ENCODE data around the gene UTP4. TPM values are rescaled to one million over a fixed set of nuclear protein-coding genes. Genes with fewer than 3 reads are reported as not detected.
A peak's percentile ranks its signal among the peaks of the same experiment; 100 is the strongest.

Gene UTP4
- total RNA-seq, 1 experiment from 2014 or later = 31.6 TPM

GRCh38 chr16:69093974-69094373 lies 38.5 kb upstream of the UTP4 start:
- Histone ChIP-seq H3K79me2 (ENCODE audit: low read length) (no peaks in the 10 kb centered on the region), H3K9me3 (ENCODE audit: low read length) (no peaks in the 10 kb centered on the region), H3K4me3 (ENCODE audit: low read length) (no peak overlapping the region), H3K27ac (ENCODE audit: low read length) (no peak overlapping the region), H3K27me3 (ENCODE audit: low read length) (no peaks in the 10 kb centered on the region), H3K9me2 (replicated peaks; ENCODE audit: insufficient read depth, low read length) (no peaks in the 10 kb centered on the region), H3K9ac (ENCODE audit: low read length) (no peak overlapping the region), H3K36me3 (ENCODE audit: insufficient read depth, low read length) (no peaks in the 10 kb centered on the region), H3K4me2 (ENCODE audit: low read depth, low read length, poor library complexity, severe bottlenecking) (no peak overlapping the region), H2AFZ (ENCODE audit: low read length) (no peak overlapping the region), H4K20me1 (ENCODE audit: insufficient read depth, low read depth, low read length) (no peaks in the 10 kb centered on the region), H3K4me1 (ENCODE audit: low read length) (no peaks in the 10 kb centered on the region)
- peak; percentile 34 for DNase-seq

GRCh38 chr16:69094501-69094900 lies 37.9 kb upstream of the UTP4 start:
- H4K20me1 ChIP-seq (ENCODE audit: insufficient read depth, low read depth, low read length) = no peaks in the 10 kb centered on the region
- no peak overlapping the region for H2AFZ ChIP-seq (ENCODE audit: low read length)
- no peak overlapping the region for H3K4me2 ChIP-seq (ENCODE audit: low read depth, low read length, poor library complexity, severe bottlenecking)
- H3K4me3 ChIP-seq (ENCODE audit: low read length) = no peak overlapping the region
- no peaks in the 10 kb centered on the region for H3K36me3 ChIP-seq (ENCODE audit: insufficient read depth, low read length)
- no peak overlapping the region for H3K27ac ChIP-seq (ENCODE audit: low read length)
- H3K27me3 ChIP-seq (ENCODE audit: low read length) = no peaks in the 10 kb centered on the region
- H3K9ac ChIP-seq (ENCODE audit: low read length) = no peak overlapping the region
- H3K79me2 ChIP-seq (ENCODE audit: low read length) = no peaks in the 10 kb centered on the region
- peak; percentile 34 for DNase-seq
- no peaks in the 10 kb centered on the region for H3K9me3 ChIP-seq (ENCODE audit: low read length)
- H3K4me1 ChIP-seq (ENCODE audit: low read length) = no peaks in the 10 kb centered on the region
- H3K9me2 ChIP-seq (replicated peaks; ENCODE audit: insufficient read depth, low read length) = no peaks in the 10 kb centered on the region

GRCh38 chr16:69095193-69095592 lies 37.3 kb upstream of the UTP4 start:
- Histone ChIP-seq H3K27ac (ENCODE audit: low read length) (no peak overlapping the region), H3K4me2 (ENCODE audit: low read depth, low read length, poor library complexity, severe bottlenecking) (no peak overlapping the region), H3K27me3 (ENCODE audit: low read length) (no peaks in the 10 kb centered on the region), H3K36me3 (ENCODE audit: insufficient read depth, low read length) (no peaks in the 10 kb centered on the region), H3K79me2 (ENCODE audit: low read length) (no peaks in the 10 kb centered on the region), H3K9me3 (ENCODE audit: low read length) (no peaks in the 10 kb centered on the region), H3K4me1 (ENCODE audit: low read length) (no peaks in the 10 kb centered on the region), H3K9ac (ENCODE audit: low read length) (no peak overlapping the region), H3K9me2 (replicated peaks; ENCODE audit: insufficient read depth, low read length) (no peaks in the 10 kb centered on the region), H2AFZ (ENCODE audit: low read length) (no peak overlapping the region), H4K20me1 (ENCODE audit: insufficient read depth, low read depth, low read length) (no peaks in the 10 kb centered on the region), H3K4me3 (ENCODE audit: low read length) (no peak overlapping the region)
- no peak for DNase-seq

GRCh38 chr16:69100071-69100691 lies 32.3 kb upstream of the UTP4 start:
- H2AFZ ChIP-seq (ENCODE audit: low read length) = no peak overlapping the region
- H3K9ac ChIP-seq (ENCODE audit: low read length) = no peak overlapping the region
- H3K9me3 ChIP-seq (ENCODE audit: low read length) = no peaks in the 10 kb centered on the region
- H4K20me1 ChIP-seq (ENCODE audit: insufficient read depth, low read depth, low read length) = no peaks in the 10 kb centered on the region; the same call in 1 of the 2 replicates
- no peak overlapping the region for H3K27ac ChIP-seq (ENCODE audit: low read length)
- DNase-seq = no peak
- no peak overlapping the region for H3K4me2 ChIP-seq (ENCODE audit: low read depth, low read length, poor library complexity, severe bottlenecking)
- H3K36me3 ChIP-seq (ENCODE audit: insufficient read depth, low read length) = no peaks in the 10 kb centered on the region
- no peak overlapping the region for H3K4me3 ChIP-seq (ENCODE audit: low read length)
- H3K79me2 ChIP-seq (ENCODE audit: low read length) = no peaks in the 10 kb centered on the region
- no peaks in the 10 kb centered on the region for H3K27me3 ChIP-seq (ENCODE audit: low read length)
- H3K9me2 ChIP-seq (replicated peaks; ENCODE audit: insufficient read depth, low read length) = no peaks in the 10 kb centered on the region
- H3K4me1 ChIP-seq (ENCODE audit: low read length) = 0 out of 2 replicates have a peak, but pooled peaks cover 3% of the 10 kb centered on the region

GRCh38 chr16:69105501-69106361 lies 26.7 kb upstream of the UTP4 start, which contains the start of gene HAS3:
Gene HAS3, plus strand, starts transcription at chr16:69105653. Its CDS starts 3,743 bp downstream, at chr16:69109396.
- Histone ChIP-seq H4K20me1 (ENCODE audit: insufficient read depth, low read depth, low read length) (peaks cover 5% of the 10 kb centered on the region; the same call in 1 of the 2 replicates), H3K27me3 (ENCODE audit: low read length) (no peaks in the 10 kb centered on the region), H3K79me2 (ENCODE audit: low read length) (no peaks in the 10 kb centered on the region), H3K9me3 (ENCODE audit: low read length) (no peaks in the 10 kb centered on the region), H3K4me3 (ENCODE audit: low read length) (peak within 1 kb of the TSS; percentile 57; the same call in 1 of the 2 replicates), H3K4me2 (ENCODE audit: low read depth, low read length, poor library complexity, severe bottlenecking) (peak within 1 kb of the TSS; percentile 70), H3K9ac (ENCODE audit: low read length) (peak within 1 kb of the TSS; percentile 50), H3K4me1 (ENCODE audit: low read length) (peaks cover 7% of the 10 kb centered on the region; the same call in 1 of the 2 replicates), H3K36me3 (ENCODE audit: insufficient read depth, low read length) (no peaks in the 10 kb centered on the region), H2AFZ (ENCODE audit: low read length) (no peak within 1 kb of the TSS), H3K27ac (ENCODE audit: low read length) (no peak within 1 kb of the TSS), H3K9me2 (replicated peaks; ENCODE audit: insufficient read depth, low read length) (no peaks in the 10 kb centered on the region)
- peak; percentile 60 for DNase-seq

- Histone ChIP-seq H2AFZ (ENCODE audit: low read length) (no peak overlapping the region), H3K36me3 (ENCODE audit: insufficient read depth, low read length) (no peaks in the 10 kb centered on the region), H3K4me2 (ENCODE audit: low read depth, low read length, poor library complexity, severe bottlenecking) (peak overlapping the region; percentile 70), H3K79me2 (ENCODE audit: low read length) (no peaks in the 10 kb centered on the region), H3K9me2 (replicated peaks; ENCODE audit: insufficient read depth, low read length) (no peaks in the 10 kb centered on the region), H3K4me3 (ENCODE audit: low read length) (peak overlapping the region; percentile 54; the same call in 1 of the 2 replicates), H3K4me1 (ENCODE audit: low read length) (peaks cover 7% of the 10 kb centered on the region; the same call in 1 of the 2 replicates), H4K20me1 (ENCODE audit: insufficient read depth, low read depth, low read length) (peaks cover 5% of the 10 kb centered on the region; the same call in 1 of the 2 replicates), H3K27me3 (ENCODE audit: low read length) (no peaks in the 10 kb centered on the region), H3K9me3 (ENCODE audit: low read length) (no peaks in the 10 kb centered on the region), H3K27ac (ENCODE audit: low read length) (no peak overlapping the region), H3K9ac (ENCODE audit: low read length) (peak overlapping the region; percentile 50)
- DNase-seq = no peak
Measured at GRCh38 chr16:69106491-69107315, 25.7 kb upstream of the UTP4 start.

- H3K36me3 ChIP-seq (ENCODE audit: insufficient read depth, low read length) = no peaks in the 10 kb centered on the region
- H3K9ac ChIP-seq (ENCODE audit: low read length) = no peak overlapping the region
- no peak overlapping the region for H2AFZ ChIP-seq (ENCODE audit: low read length)
- H3K4me2 ChIP-seq (ENCODE audit: low read depth, low read length, poor library complexity, severe bottlenecking) = no peak overlapping the region
- H3K9me3 ChIP-seq (ENCODE audit: low read length) = no peaks in the 10 kb centered on the region
- peaks cover 7% of the 10 kb centered on the region; the same call in 1 of the 2 replicates for H3K4me1 ChIP-seq (ENCODE audit: low read length)
- H3K79me2 ChIP-seq (ENCODE audit: low read length) = no peaks in the 10 kb centered on the region
- H3K27me3 ChIP-seq (ENCODE audit: low read length) = no peaks in the 10 kb centered on the region
- H3K9me2 ChIP-seq (replicated peaks; ENCODE audit: insufficient read depth, low read length) = no peaks in the 10 kb centered on the region
- H3K27ac ChIP-seq (ENCODE audit: low read length) = no peak overlapping the region
- DNase-seq = no peak
- H4K20me1 ChIP-seq (ENCODE audit: insufficient read depth, low read depth, low read length) = peaks cover 5% of the 10 kb centered on the region; the same call in 1 of the 2 replicates
- H3K4me3 ChIP-seq (ENCODE audit: low read length) = no peak overlapping the region
Measured at GRCh38 chr16:69107316-69107962, 25.0 kb upstream of the UTP4 start.

Measured in Karpas-422 (cell line).